NCI-H146 treated with DMSO at 0.1 percent for 48 hours (cell line): Measurements from ENCODE around the gene SPRR2G.
"Not testable (repeated sequence)": the region's sequence is repeated elsewhere in the genome, so short reads cannot be mapped to it uniquely, and the experiment has no call there.

Source experiments
- DNase-seq: peaks from one replicate; lab custom pipeline; 2025; ENCODE audit not compliant: unreplicated experiment; lab: John Stamatoyannopoulos, UW

SPRR2G gene

DNA sequence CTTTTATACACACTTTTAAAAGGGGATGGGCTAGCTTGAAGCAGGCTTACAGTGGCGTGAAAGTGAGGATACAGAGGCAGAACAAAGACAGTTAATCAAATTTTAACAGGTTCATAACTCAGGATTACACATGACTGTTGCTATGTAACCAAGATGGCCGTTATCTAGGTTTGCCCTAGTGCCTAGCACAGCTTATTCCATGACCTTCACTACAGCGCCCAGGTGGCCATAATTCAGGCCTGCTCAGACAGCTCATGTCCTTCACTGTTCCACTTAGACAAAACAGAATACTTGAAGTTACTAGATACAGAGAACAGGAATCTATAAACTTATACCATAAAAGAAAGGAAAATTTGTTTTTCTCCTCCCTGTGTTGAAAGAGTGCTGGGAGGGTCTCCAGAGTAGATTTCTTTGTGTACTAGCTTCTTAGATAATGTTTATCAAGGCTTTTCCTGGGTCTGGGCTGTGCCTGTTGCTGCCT lies 31.2 kb downstream of the SPRR2G start:
- no peak for DNase-seq

DNA sequence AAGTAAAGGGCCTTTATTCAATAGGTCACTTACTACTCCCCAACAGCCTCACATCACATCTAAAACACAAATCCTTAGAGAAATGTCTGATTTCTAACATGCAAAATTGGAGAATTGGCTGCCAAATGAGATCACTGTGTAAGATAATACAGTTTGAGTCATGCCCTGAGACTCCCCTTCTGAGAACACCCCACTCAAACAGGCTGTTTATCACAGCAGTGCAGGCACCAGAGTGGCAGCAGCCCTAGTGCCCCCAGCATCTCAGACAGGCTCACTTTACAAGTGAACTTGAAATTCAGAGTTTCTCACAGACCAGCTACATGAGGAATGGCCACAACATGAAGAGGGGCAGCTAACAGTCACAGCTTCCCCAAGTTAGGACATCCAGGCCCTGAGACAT lies 35.4 kb downstream of the SPRR2G start:
- not testable (repeated sequence) for DNase-seq

DNA sequence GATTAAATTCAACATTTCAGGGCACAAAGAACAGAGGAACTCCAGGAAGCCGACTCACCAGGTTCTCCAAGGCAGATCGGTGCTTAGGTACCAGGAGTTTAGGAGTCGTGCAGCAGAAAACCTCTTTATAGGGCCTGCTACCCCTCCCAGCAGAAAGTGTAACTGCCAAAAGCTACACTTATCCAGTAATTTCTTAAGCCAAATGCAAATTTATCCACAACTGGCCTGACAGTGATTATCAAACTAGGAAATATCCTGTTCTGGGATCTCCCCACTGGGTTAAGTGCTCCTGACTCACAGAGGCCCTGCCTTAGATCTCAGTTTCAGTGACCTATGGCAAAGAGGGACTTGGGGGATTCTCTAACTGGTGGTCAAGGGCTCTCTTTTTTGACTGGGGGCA lies 37.3 kb downstream of the SPRR2G start, which contains the start of gene SPRR2F:
Gene SPRR2F, minus strand, starts transcription at position 101 of the 400 bp plus-strand sequence. CDS start 783 bp downstream, outside the sequence.
- DNase-seq, result no peak

DNA sequence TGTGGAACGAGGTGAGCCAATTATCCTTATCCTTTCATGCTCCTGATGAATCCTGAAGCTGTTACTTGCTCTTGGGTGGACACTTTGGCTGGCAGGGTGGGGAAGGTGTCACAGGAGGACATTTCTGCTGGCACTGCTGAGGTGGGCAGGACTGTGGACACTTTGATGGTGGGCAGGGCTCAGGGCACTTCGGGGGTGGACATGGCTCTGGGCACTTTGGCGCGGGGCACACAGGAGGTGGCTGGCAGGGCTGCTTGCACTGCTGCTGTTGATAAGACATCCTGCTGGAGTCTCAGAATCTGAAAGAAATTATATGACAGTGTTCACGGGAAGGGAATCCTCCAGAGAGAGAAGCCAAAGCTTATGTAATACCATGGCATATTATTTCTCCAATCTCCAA lies 38.2 kb downstream of the SPRR2G start:
- not testable (repeated sequence) for DNase-seq

DNA sequence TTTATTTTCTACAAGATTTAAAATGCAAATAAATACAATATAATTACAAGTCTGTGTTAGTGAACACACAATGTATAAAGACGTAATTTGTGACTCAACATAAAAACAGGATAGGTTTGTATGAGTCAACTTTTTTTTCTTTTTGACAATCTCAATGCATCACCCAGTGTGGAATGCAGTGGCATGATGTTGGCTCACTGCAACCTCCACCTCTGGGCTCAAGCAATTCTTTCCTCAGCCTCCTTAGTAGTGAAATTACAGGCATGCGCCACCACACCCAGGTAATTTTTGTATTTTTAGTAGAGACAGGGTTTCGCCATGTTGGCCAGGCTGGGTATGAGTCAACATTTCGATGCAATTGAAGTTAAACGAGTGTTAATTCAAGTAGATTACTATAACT lies 50.4 kb downstream of the SPRR2G start:
- no peak for DNase-seq
